ENCODE data around the gene RCCD1. TPM values are rescaled to one million over a fixed set of nuclear protein-coding genes. Genes with fewer than 3 reads are reported as not detected.

RCCD1 gene
- total RNA-seq, 1 experiment from 2014 or later: 38.5 TPM

DNA sequence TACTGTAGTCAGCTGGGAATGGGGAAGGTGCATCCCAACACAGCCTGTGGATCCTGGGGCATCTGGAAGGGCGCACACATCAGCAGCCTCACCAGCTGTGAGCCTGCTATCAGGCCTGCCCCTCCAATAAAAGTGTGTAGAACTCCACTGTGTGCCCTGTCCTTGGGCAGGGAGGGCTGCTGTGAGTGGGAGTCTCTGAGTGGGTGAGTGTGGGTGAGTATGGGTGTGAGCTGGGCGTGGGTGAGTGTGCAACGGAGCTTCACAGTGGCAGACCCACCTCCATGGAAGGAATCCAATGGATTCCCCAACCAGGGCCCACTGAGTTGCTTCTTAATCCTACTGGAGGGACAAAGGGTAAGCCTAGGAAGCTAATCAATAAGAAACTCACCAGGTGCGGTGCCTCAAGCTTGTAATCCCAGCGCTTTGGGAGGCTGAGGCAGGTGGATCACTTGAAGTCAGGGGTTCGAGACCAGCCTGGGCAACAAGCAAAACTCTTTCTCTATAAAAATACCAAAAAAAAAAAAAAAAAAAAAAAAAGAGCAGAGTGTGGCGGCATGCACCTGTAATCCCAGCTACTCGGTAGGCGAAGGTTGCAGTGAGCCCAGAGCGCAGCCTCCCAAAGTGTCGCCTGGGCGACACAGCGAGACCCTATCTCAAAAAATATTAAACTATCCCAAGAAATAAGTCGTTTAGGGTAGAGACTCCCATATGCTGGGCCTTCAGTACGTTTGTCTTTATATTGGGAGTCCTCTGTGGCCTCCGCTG is 555 bp upstream of the RCCD1 start (continued):
- no peak for TF ChIP-seq TCF7L2 (IDR thresholded peaks at IDR 0.05; ENCODE audit: borderline replicate concordance, extremely low read depth, insufficient read depth, insufficient read length)

DNA sequence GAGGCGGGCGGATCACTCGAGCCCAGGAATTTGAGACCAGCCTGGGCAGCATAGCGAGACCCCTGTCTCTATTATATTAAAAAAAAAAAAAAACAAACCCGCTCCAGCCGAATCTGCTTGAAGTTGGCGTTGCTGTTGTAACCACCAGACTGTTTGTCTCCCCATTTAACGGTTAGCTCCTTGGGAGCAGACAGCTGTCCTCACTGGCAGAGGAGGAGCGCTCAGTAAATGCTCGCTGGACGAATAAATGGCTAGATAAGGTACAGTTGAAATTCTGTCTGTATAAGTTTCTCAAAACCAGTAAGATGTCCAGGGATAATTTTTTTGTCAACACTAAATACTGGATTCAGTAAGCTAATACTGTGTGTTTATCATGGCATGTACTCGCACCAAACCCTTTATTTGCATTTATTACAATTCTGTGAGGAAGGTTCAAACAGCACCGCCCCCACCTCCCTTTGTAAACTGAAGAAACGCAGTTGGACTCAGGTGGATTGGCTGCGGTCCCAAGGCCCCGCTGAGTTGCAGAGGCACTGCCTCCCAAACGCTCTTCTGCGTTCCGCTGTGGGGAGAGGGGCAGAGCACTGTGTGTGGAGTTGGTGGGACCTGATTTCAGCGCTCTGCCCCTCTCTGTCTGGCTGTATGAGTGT is 1.1 kb downstream of the RCCD1 start:
- TSS peak; percentile 68 for BruUV-seq (replicated peaks)
- H3K4me3 ChIP-seq (replicated peaks in 1 of 2; ENCODE audit: low read depth in 1 of 2, low read length in 2 of 2): peak overlapping the region; percentile 71 to 75
- H3K27ac ChIP-seq (ENCODE audit: low read depth, low read length): peak overlapping the region; percentile 97
- no peak for DNase-seq (ENCODE audit: low read depth, low spot score)
- peaks cover 24% of the 10 kb centered on the region for H3K79me2 ChIP-seq (ENCODE audit: insufficient read depth, low read length)
- no peaks in the 10 kb centered on the region for H4K20me1 ChIP-seq (ENCODE audit: insufficient read depth)
- H3K36me3 ChIP-seq (ENCODE audit: control insufficient read depth in 1 of 2, insufficient read depth in 2 of 2, low read length in 2 of 2): peaks cover 5 to 13% of the 10 kb centered on the region in 2 experiments; a peak in 3 of 4 replicates
- TF ChIP-seq MAX (IDR thresholded peaks at IDR 0.05): no peak
- no peak for TF ChIP-seq CEBPB (IDR thresholded peaks at IDR 0.05; ENCODE audit: low read depth)
- no peak for TF ChIP-seq POLR2A (IDR thresholded peaks at IDR 0.05; ENCODE audit: borderline replicate concordance, extremely low read depth, insufficient read depth, insufficient read length)
- peak; percentile 13 for TF ChIP-seq TCF7L2 (IDR thresholded peaks at IDR 0.05; ENCODE audit: borderline replicate concordance, extremely low read depth, insufficient read depth, insufficient read length)
- TF ChIP-seq SP1 (IDR thresholded peaks at IDR 0.05; ENCODE audit: low read depth): no peak
- TF ChIP-seq FOSL1 (IDR thresholded peaks at IDR 0.05; ENCODE audit: low read depth): no peak
- no peak for TF ChIP-seq CBX3 (IDR thresholded peaks at IDR 0.05; ENCODE audit: low read depth)
- peak overlapping the region; percentile 93 for H3K4me2 ChIP-seq (ENCODE audit: low read length)
- no peaks in the 10 kb centered on the region for H3K9me2 ChIP-seq (ENCODE audit: insufficient read depth)
- no peak overlapping the region for H2AFZ ChIP-seq (ENCODE audit: low read depth, low read length, poor library complexity, severe bottlenecking)
- H3K4me1 ChIP-seq (ENCODE audit: control insufficient read depth in 1 of 2, insufficient read depth in 2 of 2, low read length in 2 of 2): peaks cover 11 to 23% of the 10 kb centered on the region in 2 experiments
- CTCF ChIA-PET: interaction anchor here (1.3 to 4.0 kb wide), 2 partner anchors 22 to 63 kb away, joined by 4 to 35 read pairs; partner anchors contain the start of genes HDDC3 and UNC45A
- RAD21 ChIA-PET (ENCODE audit: low non-redundant PET in 1 of 2, low total read pairs in 2 of 2, uncharacterized antibody in 2 of 2, unreplicated experiment in 2 of 2): interaction anchor here in 1 of 2 experiments (1.1 to 1.6 kb wide), 2 partner anchors 23 to 77 kb away, joined by 3 read pairs; partner anchors contain the start of gene HDDC3
- ATAC-seq: no peak
- intact Hi-C loops (cut with micrococcal nuclease): loop anchor here (2.0 kb wide), 1 partner anchor 21 kb away; the partner anchor contains the start of gene UNC45A
- peak overlapping the region; percentile 97 for H3K9ac ChIP-seq (ENCODE audit: low read length)
- H3K27me3 ChIP-seq (ENCODE audit: insufficient read depth, low read length): no peaks in the 10 kb centered on the region
- POLR2A ChIA-PET: no interaction called here
- no peaks in the 10 kb centered on the region for H3K9me3 ChIP-seq (ENCODE audit: control insufficient read depth in 1 of 2, insufficient read depth in 1 of 2, low read depth in 1 of 2, low read length in 2 of 2)
